Measurements from ENCODE around the gene FBXL4. TPM values are rescaled to one million over a fixed set of nuclear protein-coding genes. Genes with fewer than 3 reads are reported as not detected.

The FBXL4 gene
- total and polyA plus RNA-seq, 2 of the 8 experiments (the other 6 are each of a cell fraction or from before 2014, with no cell fraction given) = 6.9 to 13.8 TPM

DNA sequence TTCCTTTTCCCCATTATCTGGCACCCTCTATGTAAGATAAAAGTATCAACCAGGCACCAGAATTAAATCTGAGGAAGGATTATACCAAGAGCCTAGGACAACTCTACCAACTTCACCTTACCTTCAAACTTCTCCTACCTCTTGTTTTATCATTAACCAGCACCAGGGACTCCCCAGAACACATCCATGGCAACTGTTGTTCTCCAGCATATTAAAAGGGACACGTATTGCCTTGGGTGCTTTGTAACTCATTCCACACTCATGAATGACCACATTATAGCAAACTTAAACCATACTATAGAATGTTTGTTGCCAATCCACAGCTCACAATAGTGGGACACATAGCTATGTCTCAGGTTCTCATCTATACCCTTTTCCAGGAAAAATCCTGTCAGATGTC lies 11.9 kb upstream of the FBXL4 start (continued):
- no peak for TF ChIP-seq KDM4A (IDR thresholded peaks at IDR 0.05; ENCODE audit: low read depth, low read length, severe bottlenecking)
- TF ChIP-seq, protein P1, sequence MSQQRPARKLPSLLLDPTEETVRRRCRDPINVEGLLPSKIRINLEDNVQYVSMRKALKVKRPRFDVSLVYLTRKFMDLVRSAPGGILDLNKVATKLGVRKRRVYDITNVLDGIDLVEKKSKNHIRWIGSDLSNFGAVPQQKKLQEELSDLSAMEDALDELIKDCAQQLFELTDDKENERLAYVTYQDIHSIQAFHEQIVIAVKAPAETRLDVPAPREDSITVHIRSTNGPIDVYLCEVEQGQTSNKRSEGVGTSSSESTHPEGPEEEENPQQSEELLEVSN (IDR thresholded peaks at IDR 0.05) = no peak
- no peak for TF ChIP-seq CHD2 (IDR thresholded peaks at IDR 0.05; ENCODE audit: low read length)
- TF ChIP-seq NANOG (IDR thresholded peaks at IDR 0.05; ENCODE audit: insufficient read depth, low read depth, low read length, poor library complexity, severe bottlenecking) = no peak
- TF ChIP-seq JUND (IDR thresholded peaks at IDR 0.05; ENCODE audit: low read length) = no peak

All from H1 (cell line).